Placental pericyte (primary cell): ENCODE measurements around the gene SLAIN2. TPM values are rescaled to one million over a fixed set of nuclear protein-coding genes. Genes with fewer than 3 reads are reported as not detected.

Experiments
- total RNA-seq: library from RNA; depleted of rRNA; stranded (reverse); fragments of >200 nt; gene quantifications from 2 replicates; pipeline ENCODE4 v1.2.3, GENCODE V29; 2012

SLAIN2 gene
- 39.4 and 98.5 TPM in 2 replicates for total RNA-seq

GRCh38 chr4:48340965-48341775 is at the start of gene SLAIN2:
Gene SLAIN2 (plus strand): TSS chr4:48341529. CDS start chr4:48341740, 211 bp downstream.

Other genes starting within 250 kb of the SLAIN2 start
- 0.29 TPM in 1 of 2 replicates, not detected in the other for gene TXK, start 207.3 kb upstream of the SLAIN2 start, total RNA-seq
- gene TEC, start 71.7 kb upstream of the SLAIN2 start, total RNA-seq = under 0.01 and 0.72 TPM in 2 replicates
- gene SLC10A4, start 141.8 kb downstream of the SLAIN2 start, total RNA-seq = not detected in 2 replicates
- not detected in 2 replicates for gene ZAR1, start 148.7 kb downstream of the SLAIN2 start, total RNA-seq